ENCODE data around the gene C7orf33. TPM values are rescaled to one million over a fixed set of nuclear protein-coding genes. Genes with fewer than 3 reads are reported as not detected.

Gene C7orf33
- total RNA-seq, 1 experiment from 2014 or later, result not detected

- POLR2A ChIA-PET, result no interaction called here
- no peak overlapping the region for H3K4me3 ChIP-seq (ENCODE audit: low read depth in 2 of 2, low read length in 2 of 2)
- no peak for TF ChIP-seq CTCF (IDR thresholded peaks at IDR 0.05)
- TF ChIP-seq POLR2AphosphoS5 (IDR thresholded peaks at IDR 0.05; ENCODE audit: low read depth, low read length), result no peak
- TF ChIP-seq TCF7L2 (IDR thresholded peaks at IDR 0.05; ENCODE audit: low read depth, low read length), result no peak
- TF ChIP-seq SIN3A (IDR thresholded peaks at IDR 0.05; ENCODE audit: borderline replicate concordance, insufficient read depth, low read depth, low read length), result no peak
- TF ChIP-seq REST (IDR thresholded peaks at IDR 0.05; ENCODE audit: insufficient read depth in 1 of 2, low read depth in 2 of 2, low read length in 1 of 2), result no peak
These were observed 44.6 kb upstream of the C7orf33 start for GRCh38 chr7:148545932-148546331.

DNA sequence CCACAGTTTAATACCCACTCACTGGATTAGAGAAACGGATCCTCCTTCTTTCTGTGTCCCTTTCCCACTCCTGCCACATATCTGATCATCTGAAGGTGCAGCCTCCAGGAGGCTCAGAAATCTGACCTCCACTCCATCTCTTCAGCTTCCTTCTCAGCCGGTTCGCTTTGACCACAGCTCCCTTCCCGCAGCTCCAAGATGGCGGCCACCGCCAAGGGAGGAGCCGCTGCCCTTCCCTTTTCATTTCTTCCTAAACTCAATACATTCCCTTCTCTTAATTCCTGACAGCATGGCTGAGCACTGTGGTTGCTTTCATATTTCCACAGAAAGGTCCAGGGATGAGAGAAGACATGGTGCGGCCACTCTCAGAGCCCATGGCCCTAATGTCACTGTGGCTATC lies 43.7 kb upstream of the C7orf33 start:
- Histone ChIP-seq H3K4me1 (ENCODE audit: control insufficient read depth, insufficient read depth, low read length) (no peaks in the 10 kb centered on the region), H3K36me3 (ENCODE audit: control insufficient read depth, insufficient read depth, low read length) (no peaks in the 10 kb centered on the region), H3K4me3 (ENCODE audit: low read depth in 2 of 2, low read length in 2 of 2) (no peak overlapping the region), H3K27ac (ENCODE audit: low read length) (no peak overlapping the region), H3K9me3 (ENCODE audit: control insufficient read depth, insufficient read depth, low read depth, low read length) (no peaks in the 10 kb centered on the region), H3K27me3 (ENCODE audit: control insufficient read depth, insufficient read depth, low read length) (no peaks in the 10 kb centered on the region; the same call in 1 of the 2 replicates)
- intact Hi-C loops (cut with micrococcal nuclease; ENCODE audit: unreplicated experiment), result no loop called here
- ATAC-seq (no peak), DNase-seq (ENCODE audit: low read depth, low spot score) (no peak)
- POLR2A ChIA-PET, result no interaction called here
- no peak for TF ChIP-seq POLR2AphosphoS5 (IDR thresholded peaks at IDR 0.05; ENCODE audit: low read depth, low read length)
- no peak for TF ChIP-seq REST (IDR thresholded peaks at IDR 0.05; ENCODE audit: insufficient read depth in 1 of 2, low read depth in 2 of 2, low read length in 1 of 2)
- TF ChIP-seq CTCF (IDR thresholded peaks at IDR 0.05), result no peak
- TF ChIP-seq SIN3A (IDR thresholded peaks at IDR 0.05; ENCODE audit: borderline replicate concordance, insufficient read depth, low read depth, low read length), result no peak
- no peak for TF ChIP-seq TCF7L2 (IDR thresholded peaks at IDR 0.05; ENCODE audit: low read depth, low read length)
- in situ Hi-C loops (cut with HindIII; ENCODE audit: low pct_unique_long_range_greater_than_20kb, low sequenced_read_pairs), result no loop called here
- BruUV-seq (replicated peaks), result no TSS peak
- CTCF ChIA-PET, result no interaction called here

More at GRCh38 chr7:148545932-148546331, 44.6 kb upstream of the C7orf33 start:
- DNase-seq (ENCODE audit: low read depth, low spot score), result no peak
- Histone ChIP-seq H3K9me3 (ENCODE audit: control insufficient read depth, insufficient read depth, low read depth, low read length) (no peaks in the 10 kb centered on the region), H3K36me3 (ENCODE audit: control insufficient read depth, insufficient read depth, low read length) (no peaks in the 10 kb centered on the region), H3K27ac (ENCODE audit: low read length) (no peak overlapping the region), H3K4me1 (ENCODE audit: control insufficient read depth, insufficient read depth, low read length) (no peaks in the 10 kb centered on the region), H3K27me3 (ENCODE audit: control insufficient read depth, insufficient read depth, low read length) (no peaks in the 10 kb centered on the region; the same call in 1 of the 2 replicates)
- in situ Hi-C loops (cut with HindIII; ENCODE audit: low pct_unique_long_range_greater_than_20kb, low sequenced_read_pairs) (no loop called here), intact Hi-C loops (cut with micrococcal nuclease; ENCODE audit: unreplicated experiment) (no loop called here)
- ATAC-seq, result no peak
- BruUV-seq (replicated peaks), result no TSS peak
- CTCF ChIA-PET, result no interaction called here

Data from Panc1 (cell line).